Panc1 (cell line): ENCODE measurements around the gene OR3A1. TPM values are rescaled to one million over a fixed set of nuclear protein-coding genes. Genes with fewer than 3 reads are reported as not detected.

Experiments
- ATAC-seq: fragments of 200-7000 bp; cut with Tn5 transposase; 2 replicates; pipeline ENCODE4 v1.9.1; 2020; ENCODE audit warnings: mild to moderate bottlenecking, moderate library complexity
- BruUV-seq: library from RNA; stranded (reverse); fragments of 400-500 nt; replicated peaks from 2 replicates; lab custom pipeline; 2021; lab: Mats Ljungman, UMichigan
- CTCF ChIA-PET: fragments of 300-600 bp; sonication (Branson Sonifier 250); formaldehyde crosslinking; loops from one replicate; lab custom pipeline; 2022; ENCODE audit warnings: antibody characterized with exemption; lab: Charles Lee
- POLR2A ChIA-PET: fragments of 300-600 bp; sonication (Branson Sonifier 250); formaldehyde crosslinking; loops from one replicate; lab custom pipeline; 2022; ENCODE audit warnings: antibody characterized with exemption; lab: Charles Lee
- DNase-seq: peaks from one replicate; pipeline ENCODE4 v3.0.0-alpha.2; 2010; ENCODE audit warnings: low read depth, low spot score
- H3K27ac ChIP-seq: 2 replicates; pipeline ENCODE4 v1.5.1; 2011; ENCODE audit warnings: mild to moderate bottlenecking, low read length, inconsistent platforms
- H3K27me3 ChIP-seq: fragments of 200-500 bp; sonication (Bioruptor generic); 2 replicates; pipeline ENCODE4 v1.6.0; 2014; ENCODE audit warnings: low read length, inconsistent platforms; ENCODE audit not compliant: control insufficient read depth, insufficient read depth
- H3K36me3 ChIP-seq: fragments of 200-500 bp; sonication (Bioruptor generic); 2 replicates; pipeline ENCODE4 v1.5.1; 2014; ENCODE audit warnings: inconsistent platforms, mild to moderate bottlenecking, low read length, moderate library complexity; ENCODE audit not compliant: control insufficient read depth, insufficient read depth
- H3K4me1 ChIP-seq: 2 replicates; pipeline ENCODE4 v1.5.1; 2011; ENCODE audit warnings: inconsistent platforms, mild to moderate bottlenecking, low read length, moderate library complexity; ENCODE audit not compliant: control insufficient read depth, insufficient read depth
- H3K4me3 ChIP-seq, 2 experiments: 2 replicates each; pipeline ENCODE4 v1.5.1; 2011 to 2012; ENCODE audit warnings: low read depth in 2 of 2, low read length in 2 of 2, mild to moderate bottlenecking in 2 of 2, inconsistent platforms in 1 of 2, moderate library complexity in 1 of 2
- H3K9me3 ChIP-seq: fragments of 200-500 bp; sonication (Bioruptor generic); 2 replicates; pipeline ENCODE4 v1.5.1; 2014; ENCODE audit warnings: low read depth, mild to moderate bottlenecking, inconsistent platforms, low read length, moderate library complexity; ENCODE audit not compliant: control insufficient read depth, insufficient read depth
- POLR2AphosphoS5 ChIP-seq: IDR thresholded peaks from 2 replicates; pipeline ENCODE4 v1.6.1; 2012; ENCODE audit warnings: mild to moderate bottlenecking, low read depth, low read length, moderate library complexity
- SIN3A ChIP-seq: IDR thresholded peaks from 2 replicates; pipeline ENCODE4 v1.6.1; 2012; ENCODE audit warnings: low read depth, mild to moderate bottlenecking, low read length, moderate library complexity, borderline replicate concordance; ENCODE audit not compliant: insufficient read depth
- TCF7L2 ChIP-seq: IDR thresholded peaks from 2 replicates; pipeline ENCODE4 v1.6.1; 2011; ENCODE audit warnings: mild to moderate bottlenecking, low read depth, low read length, inconsistent platforms
- in situ Hi-C: cut with HindIII; loops from 2 replicates; pipeline ENCODE4 v1.10.0; 2016; ENCODE audit warnings: low sequenced_read_pairs, low pct_unique_long_range_greater_than_20kb
- intact Hi-C: fragments of 100-400 bp; cut with micrococcal nuclease; formaldehyde crosslinking; loops from one replicate; pipeline ENCODE4 v1.10.0; 2022; ENCODE audit not compliant: unreplicated experiment
- total RNA-seq: library from RNA; stranded (reverse); gene quantifications from one replicate; pipeline ENCODE4 v1.2.1, GENCODE V29; 2021; ENCODE audit not compliant: unreplicated experiment
- TF ChIP-seq, protein P1 (sequence below), 2 experiments: IDR thresholded peaks; 2 replicates each; pipeline ENCODE4 v1.6.1; 2011 to 2012; ENCODE audit warnings: low read depth in 2 of 2, control low read depth in 1 of 2, low read length in 1 of 2, mild to moderate bottlenecking in 1 of 2, moderate library complexity in 1 of 2; ENCODE audit not compliant: insufficient read depth in 1 of 2
- TF ChIP-seq, protein P2 (sequence below): fragments of 450-650 bp; IDR thresholded peaks from 2 replicates; pipeline ENCODE4 v1.5.1; 2017; ENCODE audit warnings: mild to moderate bottlenecking

OR3A1 gene
- total RNA-seq, 1 experiment from 2014 or later: not detected

DNA sequence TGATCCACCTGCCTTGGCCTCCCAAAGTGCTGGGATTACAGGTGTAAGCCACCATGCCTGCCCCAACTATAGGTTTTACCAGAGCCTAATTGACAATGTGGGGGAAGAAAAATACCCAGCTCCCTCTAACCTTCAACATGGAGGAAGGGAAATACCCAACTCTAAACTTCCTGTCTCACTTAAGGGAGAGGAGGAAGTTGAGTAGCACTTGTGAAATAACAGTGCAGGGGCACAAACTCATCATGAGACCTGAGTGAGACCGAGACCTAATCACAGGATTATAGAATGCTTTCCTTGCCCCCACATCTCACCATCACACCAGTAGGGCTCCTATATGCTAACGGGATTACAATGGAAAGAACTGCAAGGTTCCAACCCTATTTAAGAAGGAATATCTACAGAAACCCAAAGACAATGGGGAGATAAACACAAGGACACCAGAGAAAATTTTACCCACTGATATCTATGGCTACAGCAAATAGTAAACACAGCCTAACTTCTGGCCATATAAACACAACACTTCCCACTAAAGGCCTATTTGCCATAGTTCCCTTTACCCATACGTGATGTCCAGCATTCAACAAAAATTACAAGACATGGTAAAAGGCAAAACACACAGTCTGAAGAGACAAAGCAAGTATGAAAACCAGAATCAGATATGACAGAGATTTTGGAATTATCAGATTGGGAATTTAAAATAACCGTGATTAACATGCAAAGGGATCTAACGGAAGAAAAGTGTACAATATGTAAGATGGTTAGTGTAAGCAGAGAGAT, 26.9 kb downstream of the OR3A1 start:
- Histone ChIP-seq H3K4me3 (no peak overlapping the region), H3K36me3 (no peaks in the 10 kb centered on the region), H3K4me1 (no peaks in the 10 kb centered on the region), H3K27ac (no peak overlapping the region), H3K27me3 (no peaks in the 10 kb centered on the region), H3K9me3 (no peaks in the 10 kb centered on the region)
- POLR2A ChIA-PET: no interaction called here
- in situ Hi-C loops: no loop called here
- CTCF ChIA-PET: no interaction called here
- ATAC-seq: no peak
- TF ChIP-seq TCF7L2 (no peak), SIN3A (no peak), POLR2AphosphoS5 (no peak)
- TF ChIP-seq, protein P1, sequence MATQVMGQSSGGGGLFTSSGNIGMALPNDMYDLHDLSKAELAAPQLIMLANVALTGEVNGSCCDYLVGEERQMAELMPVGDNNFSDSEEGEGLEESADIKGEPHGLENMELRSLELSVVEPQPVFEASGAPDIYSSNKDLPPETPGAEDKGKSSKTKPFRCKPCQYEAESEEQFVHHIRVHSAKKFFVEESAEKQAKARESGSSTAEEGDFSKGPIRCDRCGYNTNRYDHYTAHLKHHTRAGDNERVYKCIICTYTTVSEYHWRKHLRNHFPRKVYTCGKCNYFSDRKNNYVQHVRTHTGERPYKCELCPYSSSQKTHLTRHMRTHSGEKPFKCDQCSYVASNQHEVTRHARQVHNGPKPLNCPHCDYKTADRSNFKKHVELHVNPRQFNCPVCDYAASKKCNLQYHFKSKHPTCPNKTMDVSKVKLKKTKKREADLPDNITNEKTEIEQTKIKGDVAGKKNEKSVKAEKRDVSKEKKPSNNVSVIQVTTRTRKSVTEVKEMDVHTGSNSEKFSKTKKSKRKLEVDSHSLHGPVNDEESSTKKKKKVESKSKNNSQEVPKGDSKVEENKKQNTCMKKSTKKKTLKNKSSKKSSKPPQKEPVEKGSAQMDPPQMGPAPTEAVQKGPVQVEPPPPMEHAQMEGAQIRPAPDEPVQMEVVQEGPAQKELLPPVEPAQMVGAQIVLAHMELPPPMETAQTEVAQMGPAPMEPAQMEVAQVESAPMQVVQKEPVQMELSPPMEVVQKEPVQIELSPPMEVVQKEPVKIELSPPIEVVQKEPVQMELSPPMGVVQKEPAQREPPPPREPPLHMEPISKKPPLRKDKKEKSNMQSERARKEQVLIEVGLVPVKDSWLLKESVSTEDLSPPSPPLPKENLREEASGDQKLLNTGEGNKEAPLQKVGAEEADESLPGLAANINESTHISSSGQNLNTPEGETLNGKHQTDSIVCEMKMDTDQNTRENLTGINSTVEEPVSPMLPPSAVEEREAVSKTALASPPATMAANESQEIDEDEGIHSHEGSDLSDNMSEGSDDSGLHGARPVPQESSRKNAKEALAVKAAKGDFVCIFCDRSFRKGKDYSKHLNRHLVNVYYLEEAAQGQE (IDR thresholded peaks at IDR 0.05; ENCODE audit: insufficient read depth in 1 of 2, low read depth in 2 of 2, low read length in 1 of 2): no peak
- TF ChIP-seq, protein P2, sequence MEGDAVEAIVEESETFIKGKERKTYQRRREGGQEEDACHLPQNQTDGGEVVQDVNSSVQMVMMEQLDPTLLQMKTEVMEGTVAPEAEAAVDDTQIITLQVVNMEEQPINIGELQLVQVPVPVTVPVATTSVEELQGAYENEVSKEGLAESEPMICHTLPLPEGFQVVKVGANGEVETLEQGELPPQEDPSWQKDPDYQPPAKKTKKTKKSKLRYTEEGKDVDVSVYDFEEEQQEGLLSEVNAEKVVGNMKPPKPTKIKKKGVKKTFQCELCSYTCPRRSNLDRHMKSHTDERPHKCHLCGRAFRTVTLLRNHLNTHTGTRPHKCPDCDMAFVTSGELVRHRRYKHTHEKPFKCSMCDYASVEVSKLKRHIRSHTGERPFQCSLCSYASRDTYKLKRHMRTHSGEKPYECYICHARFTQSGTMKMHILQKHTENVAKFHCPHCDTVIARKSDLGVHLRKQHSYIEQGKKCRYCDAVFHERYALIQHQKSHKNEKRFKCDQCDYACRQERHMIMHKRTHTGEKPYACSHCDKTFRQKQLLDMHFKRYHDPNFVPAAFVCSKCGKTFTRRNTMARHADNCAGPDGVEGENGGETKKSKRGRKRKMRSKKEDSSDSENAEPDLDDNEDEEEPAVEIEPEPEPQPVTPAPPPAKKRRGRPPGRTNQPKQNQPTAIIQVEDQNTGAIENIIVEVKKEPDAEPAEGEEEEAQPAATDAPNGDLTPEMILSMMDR: no peak
- intact Hi-C loops: no loop called here
- DNase-seq: no peak
- BruUV-seq: no TSS peak

DNA sequence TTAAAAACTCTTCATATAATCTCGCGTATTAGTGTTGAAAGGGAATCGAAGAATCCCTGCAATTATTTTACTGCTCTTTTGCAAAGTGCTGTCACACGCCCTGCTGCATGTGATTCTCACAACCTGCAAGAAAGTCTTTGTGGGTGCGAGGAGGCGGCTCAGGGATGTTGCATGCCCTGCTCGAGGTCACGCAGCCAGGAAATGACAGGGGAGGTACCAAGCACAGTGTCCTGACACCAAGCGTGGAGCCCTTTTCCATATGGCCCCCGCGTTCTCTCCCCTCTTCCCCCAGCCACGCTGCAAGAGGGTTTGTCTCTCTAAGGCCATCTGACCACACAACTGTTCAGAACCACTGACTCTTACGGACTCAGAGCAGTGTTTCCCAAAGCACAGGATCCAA, 37.6 kb downstream of the OR3A1 start:
- Histone ChIP-seq H3K4me1 (no peaks in the 10 kb centered on the region), H3K4me3 (no peak overlapping the region), H3K27ac (no peak overlapping the region), H3K9me3 (no peaks in the 10 kb centered on the region), H3K27me3 (peaks cover 2% of the 10 kb centered on the region), H3K36me3 (no peaks in the 10 kb centered on the region)
- in situ Hi-C loops: no loop called here
- CTCF ChIA-PET: no interaction called here
- BruUV-seq: no TSS peak
- ATAC-seq (no peak), DNase-seq (no peak)
- intact Hi-C loops: no loop called here
- POLR2A ChIA-PET: no interaction called here
- no peak for TF ChIP-seq TCF7L2
- no peak for TF ChIP-seq SIN3A

DNA sequence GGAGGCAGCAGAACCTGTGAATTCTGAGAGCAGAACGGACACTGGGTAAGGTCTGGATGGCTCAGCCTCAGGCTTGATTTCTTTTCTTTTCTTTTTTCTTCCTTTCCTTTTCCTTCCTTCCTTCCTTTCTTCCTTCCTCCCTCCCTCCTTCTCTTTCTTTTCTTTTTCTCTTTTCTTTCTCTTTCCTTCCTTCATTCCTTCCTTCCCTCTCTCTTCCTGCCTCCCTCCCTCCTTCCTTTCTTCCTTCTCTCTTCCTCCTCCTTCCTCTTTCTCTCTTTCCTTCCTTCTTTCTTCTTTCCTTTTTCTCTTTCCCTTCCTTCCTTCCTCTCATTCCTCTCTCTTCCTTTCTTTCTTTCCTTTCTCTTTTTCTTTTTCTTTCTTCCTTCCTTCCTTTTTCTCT, 38.0 kb downstream of the OR3A1 start:
- Histone ChIP-seq H3K9me3 (no peaks in the 10 kb centered on the region), H3K4me1 (no peaks in the 10 kb centered on the region), H3K4me3 (no peak overlapping the region), H3K27ac (no peak overlapping the region), H3K27me3 (peaks cover 2% of the 10 kb centered on the region), H3K36me3 (no peaks in the 10 kb centered on the region)
- ChIA-PET POLR2A (no interaction called here), CTCF (no interaction called here)
- in situ Hi-C loops: no loop called here
- ATAC-seq (no peak), DNase-seq (no peak)
- intact Hi-C loops: no loop called here
- no TSS peak for BruUV-seq
- TF ChIP-seq, protein P2: no peak
